ENCODE measurements around the gene COLEC11.
"Not testable (repeated sequence)": the region's sequence is repeated elsewhere in the genome, so short reads cannot be mapped to it uniquely, and the experiment has no call there.

Gene COLEC11

GRCh38 chr2:3594493-3595281 is at the start of gene COLEC11:
TSS of gene COLEC11 (plus strand) at chr2:3595112. CDS start at chr2:3604341, 9,229 bp downstream.
- no peak for DNase-seq

DNA sequence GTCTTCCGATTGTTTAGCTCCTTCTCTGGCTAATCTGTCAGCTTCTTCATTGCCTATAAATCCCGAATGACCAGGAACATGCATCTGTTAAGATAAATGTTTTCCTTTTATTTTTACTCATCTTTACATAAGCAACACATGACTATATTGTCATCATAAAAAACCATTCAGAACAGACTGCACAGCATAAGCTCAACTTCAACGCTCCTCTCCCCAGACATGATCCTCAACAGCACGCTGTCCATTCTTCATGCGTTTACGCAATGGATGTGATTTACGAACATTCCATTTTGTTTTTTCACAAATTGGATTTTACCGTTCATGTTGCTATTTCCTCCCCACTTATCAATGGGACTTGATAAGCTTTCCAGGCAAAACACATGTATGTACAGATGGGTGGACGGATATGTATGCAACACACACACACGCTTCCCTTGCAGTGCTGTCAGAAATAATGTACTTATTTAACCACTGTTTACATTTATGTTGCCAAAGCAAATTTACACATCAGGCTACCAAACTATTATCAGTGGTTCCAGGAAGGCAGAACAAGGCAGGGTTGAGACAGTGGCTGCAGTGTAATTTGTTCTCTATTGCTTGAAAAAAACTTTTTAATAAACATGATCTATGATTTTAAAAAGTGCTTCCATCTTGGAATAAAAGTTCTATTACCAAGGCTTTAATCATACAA is 49.0 kb upstream of the COLEC11 start:
- no peak for DNase-seq

DNA sequence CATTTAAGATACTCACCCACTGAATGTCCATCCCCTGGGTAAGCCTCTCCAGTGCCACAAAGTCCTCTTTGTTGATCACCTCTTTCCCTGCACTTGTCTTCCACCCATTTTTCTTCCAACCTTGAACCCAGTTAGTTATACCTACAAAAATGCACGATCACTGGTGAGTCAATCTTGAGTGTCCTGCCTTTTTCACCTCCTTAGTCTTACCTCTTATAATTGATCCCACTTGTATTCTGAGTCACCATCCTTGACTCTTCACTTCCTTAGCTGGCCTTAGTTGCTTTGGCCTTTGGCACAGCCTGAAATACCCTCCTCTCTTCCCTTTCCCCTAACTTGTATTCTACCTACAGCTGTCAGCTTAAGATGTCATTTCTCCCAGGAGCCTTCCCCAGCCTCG is 47.0 kb upstream of the COLEC11 start:
- no peak for DNase-seq

DNA sequence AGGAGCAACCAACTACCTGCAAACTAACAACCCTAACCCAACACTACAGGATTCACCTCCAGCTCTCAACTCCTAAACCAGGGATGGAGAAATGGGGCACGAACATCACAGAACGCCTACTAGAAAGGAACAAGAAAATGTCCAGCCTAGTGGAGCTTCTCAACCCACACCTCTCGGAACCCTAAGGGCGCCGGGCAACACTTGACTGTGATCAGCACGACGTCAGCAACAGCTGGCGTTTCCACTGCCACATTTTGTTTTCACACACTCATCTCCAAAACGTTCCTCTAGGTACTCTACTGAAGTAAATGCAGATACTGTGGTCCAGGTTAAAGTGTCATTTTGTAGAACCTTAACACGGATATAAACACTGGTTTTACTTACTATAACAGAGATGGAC is 41.0 kb upstream of the COLEC11 start:
- no peak for DNase-seq

DNA sequence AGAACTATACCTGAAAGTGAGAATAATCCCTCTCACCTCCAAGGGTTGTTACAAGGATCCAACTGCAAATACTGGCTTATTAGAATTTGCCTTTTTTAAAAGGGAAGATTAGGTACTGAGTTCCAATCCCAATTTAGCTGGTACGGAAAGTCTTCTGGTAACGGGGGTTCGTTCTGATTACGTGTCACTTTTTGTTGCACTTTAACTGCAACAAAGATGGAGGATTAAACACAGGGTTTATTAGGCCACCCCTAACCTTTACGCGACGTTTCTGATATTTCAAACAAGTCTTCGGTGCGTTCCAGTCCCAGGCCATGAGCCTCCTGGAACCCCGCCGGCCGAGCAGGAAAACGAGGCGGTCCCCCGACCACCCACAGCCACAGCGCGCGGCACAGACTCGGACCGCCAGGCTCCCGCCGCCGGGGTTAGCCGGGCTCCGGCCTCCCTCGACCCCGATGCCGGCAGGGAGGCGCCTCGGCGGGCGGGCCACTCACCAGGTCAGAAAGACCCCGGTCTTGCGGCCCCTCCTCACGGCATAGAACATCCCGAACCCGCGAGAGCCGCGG is 37.2 kb upstream of the COLEC11 start:
- DNase-seq = no peak

GRCh38 chr2:3558205-3559014 is 36.5 kb upstream of the COLEC11 start, which contains the start of gene RNASEH1:
TSS of gene RNASEH1 (minus strand) at chr2:3558333. CDS start at chr2:3558260, 73 bp downstream.
- peak; percentile 95 for DNase-seq

- no peak for DNase-seq
Observed at GRCh38 chr2:3563521-3563976, 31.4 kb upstream of the COLEC11 start.

DNA sequence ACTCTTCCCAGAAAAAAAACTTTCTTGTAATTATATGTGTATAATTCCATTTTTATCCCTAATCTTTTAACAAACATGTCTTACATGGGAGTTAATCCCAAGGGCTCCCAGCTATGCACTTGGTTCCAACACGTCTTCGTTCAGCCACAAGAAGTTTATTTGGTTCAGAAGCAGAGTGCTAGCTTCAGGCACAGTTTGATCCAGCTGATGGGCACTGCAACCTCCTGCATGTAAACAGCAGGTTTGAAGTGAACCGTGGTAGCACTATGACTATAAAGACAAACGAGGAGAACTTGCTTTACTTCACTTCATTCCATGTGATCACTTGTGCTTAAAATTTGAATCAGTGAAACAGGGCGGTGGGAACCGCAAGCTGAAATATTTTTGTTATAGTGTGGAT is 29.8 kb upstream of the COLEC11 start:
- DNase-seq = no peak

DNA sequence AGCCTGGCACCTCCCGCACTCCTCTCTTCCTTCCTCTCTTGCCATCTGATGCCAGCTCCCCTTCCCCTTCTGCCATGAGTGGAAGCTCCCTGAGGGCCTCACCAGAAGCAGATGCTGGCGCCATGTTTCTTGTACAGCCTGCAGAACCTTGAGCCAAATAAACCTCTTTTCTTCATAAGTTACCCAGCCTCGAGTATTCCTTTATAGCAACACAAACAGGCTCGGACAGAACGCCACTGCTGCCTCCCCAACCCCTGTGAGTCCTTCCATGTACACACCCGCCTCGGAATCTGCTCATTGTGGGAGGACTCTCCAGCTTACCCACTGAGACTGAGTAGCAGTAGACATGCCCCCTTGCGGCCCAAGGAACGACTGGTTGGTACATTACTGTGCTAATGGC is 28.1 kb upstream of the COLEC11 start:
- no peak for DNase-seq

DNA sequence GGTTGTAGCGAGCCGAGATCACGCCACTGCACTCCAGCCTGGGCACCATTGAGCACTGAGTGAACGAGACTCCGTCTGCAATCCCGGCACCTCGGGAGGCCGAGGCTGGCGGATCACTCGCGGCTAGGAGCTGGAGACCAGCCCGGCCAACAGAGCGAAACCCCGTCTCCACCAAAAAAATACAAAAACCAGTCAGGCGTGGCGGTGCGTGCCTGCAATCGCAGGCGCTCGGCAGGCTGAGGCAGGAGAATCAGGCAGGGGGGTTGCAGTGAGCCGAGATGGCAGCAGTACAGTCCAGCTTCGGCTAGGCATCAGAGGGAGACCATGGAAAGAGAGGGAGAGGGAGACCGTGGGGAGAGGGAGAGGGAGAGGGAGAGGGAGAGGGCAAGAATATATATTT is 25.3 kb upstream of the COLEC11 start:
- not testable (repeated sequence) for DNase-seq

- no peak for DNase-seq
Observed at GRCh38 chr2:3571284-3571683, 23.6 kb upstream of the COLEC11 start.

DNA sequence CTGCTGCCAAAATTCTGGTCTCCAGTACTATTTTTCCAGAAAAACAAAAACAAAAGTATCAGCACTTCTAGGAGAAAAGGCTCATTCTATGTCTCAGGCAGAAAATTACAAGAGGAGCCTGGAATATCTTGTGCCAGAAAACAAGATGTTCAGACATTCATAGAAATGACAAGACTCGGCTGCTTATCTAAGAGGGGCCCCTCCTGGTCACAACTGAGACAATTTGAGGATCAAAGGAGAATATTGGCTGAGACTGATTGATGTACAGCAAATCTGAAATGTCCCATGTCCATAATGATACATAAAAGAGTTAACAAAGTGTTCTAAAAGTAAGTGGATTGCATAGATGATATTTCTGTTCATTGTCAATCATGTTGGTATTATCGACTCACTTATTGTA is 22.3 kb upstream of the COLEC11 start:
- no peak for DNase-seq

GRCh38 chr2:3574155-3574554 is 20.8 kb upstream of the COLEC11 start:
- no peak for DNase-seq

DNA sequence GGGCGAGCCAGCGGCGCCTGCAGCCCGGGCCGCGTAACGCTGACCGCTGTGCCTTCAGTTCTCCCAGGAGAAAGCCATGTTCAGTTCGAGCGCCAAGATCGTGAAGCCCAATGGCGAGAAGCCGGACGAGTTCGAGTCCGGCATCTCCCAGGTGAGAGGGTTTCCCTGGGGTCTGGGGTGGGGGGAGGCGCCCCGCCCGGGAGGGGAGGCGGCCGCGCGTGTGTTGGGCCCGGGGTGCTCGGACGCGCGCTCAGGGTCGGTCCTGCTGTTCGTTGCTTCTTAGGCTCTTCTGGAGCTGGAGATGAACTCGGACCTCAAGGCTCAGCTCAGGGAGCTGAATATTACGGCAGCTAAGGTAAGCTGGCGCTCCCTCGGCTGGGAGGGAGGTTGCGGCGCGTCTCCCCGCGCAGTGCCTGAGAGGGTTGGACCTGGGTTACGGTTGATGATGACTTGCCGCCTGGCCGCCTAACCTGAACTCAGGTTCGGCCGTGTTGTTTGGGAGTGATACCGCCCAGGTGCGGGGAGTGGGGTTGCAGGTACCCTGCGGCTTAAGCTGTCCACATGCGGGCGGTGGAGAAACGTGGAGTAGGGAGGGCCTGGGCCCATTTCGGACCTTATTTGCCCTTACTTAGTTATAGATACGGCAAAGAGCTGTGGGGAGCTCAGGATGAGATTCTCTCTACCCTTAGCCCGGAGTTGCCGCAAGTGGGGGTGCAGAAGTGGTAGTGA is 19.2 kb upstream of the COLEC11 start:
- no peak for DNase-seq

- DNase-seq = not testable (repeated sequence)
Observed at GRCh38 chr2:3576263-3576630, 18.7 kb upstream of the COLEC11 start.

- no peak for DNase-seq
Observed at GRCh38 chr2:3578987-3579386, 15.9 kb upstream of the COLEC11 start.

DNA sequence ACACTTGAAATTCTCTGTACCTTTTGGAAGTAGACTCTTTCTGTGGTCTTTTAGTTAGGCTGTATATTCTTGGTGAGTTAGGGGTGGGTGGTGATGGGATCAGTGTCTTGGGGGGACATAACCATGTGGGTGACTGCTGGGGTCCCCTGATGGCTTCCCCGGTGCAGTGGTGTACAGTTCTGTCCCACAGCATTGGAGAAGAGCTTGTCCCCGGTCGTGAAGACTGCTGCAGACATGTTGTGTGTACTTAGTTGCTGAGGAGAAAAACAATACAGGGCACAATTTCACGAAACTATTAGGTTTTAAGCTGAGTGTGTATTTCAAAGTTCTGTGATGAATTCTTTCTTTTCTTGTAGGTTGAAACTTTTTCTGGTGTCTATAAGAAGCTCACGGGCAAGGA is 14.5 kb upstream of the COLEC11 start:
- no peak for DNase-seq

DNA sequence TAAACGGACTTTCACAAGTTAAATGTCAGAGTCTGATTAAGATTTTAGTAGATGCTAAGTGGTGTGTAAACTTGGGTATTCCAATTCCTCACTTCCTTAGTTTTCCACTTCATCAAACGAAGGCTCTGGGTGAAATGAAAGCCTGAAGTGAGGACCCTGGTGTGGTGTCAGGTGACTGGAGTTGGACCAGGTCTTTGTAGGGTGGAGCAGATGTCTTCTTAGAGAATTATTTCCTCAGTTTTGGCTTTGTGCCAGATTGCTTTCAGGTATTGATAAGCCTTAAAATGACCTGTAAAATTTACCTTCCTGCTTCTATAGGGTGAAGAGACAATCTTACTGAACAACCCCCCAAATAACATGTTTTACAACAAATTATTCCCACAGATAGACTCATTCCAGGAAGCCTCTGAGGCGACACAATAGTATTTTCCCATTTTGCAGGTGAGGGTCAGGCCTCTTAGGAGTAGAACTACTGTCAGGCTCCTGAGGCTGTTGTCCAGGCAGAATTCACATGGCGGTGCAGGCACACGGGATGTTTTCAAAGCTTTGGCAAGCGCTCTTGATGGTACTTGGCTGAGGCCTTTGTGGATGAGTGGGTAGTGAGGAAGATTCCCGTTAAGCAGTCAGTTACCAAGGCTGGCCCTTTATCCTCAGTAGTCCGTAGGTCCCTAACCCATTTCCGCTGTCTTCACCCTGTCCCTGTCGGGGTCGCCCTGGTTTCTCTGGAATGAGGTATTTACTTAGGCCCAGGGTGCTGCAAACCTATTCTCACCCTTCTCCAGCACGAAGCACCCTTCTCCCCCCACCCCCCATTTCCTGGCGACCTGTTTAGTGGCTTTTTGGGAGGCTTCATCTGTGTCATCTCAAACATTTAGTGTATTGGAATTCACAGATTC is 13.3 kb upstream of the COLEC11 start:
- DNase-seq = no peak

DNA sequence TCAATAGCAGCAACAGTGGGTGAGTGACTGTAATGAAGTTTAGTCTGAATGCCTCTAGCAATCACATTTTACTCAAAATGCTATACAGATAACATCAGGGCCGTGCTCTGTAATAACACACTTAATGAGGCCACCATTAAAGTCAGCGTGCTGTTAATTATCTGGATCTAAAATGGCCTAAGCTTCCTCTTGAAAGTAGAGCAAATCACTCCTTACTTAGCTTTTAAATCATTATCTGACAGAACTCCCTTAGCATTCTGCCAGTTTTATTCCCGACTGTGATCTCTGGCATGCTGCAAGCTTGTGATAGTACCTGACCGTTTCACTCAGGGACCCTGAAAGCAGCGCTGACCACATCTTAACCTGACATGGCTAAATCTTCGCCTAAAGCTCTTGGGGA is 10.8 kb upstream of the COLEC11 start:
- no peak for DNase-seq

- DNase-seq = no peak
Observed at GRCh38 chr2:3584608-3585260, 10.2 kb upstream of the COLEC11 start.
